DMS114 treated with DMSO at 0.1 percent for 48 hours (cell line): Measurements from ENCODE around the gene VWA5B2.

Experiments used
- DNase-seq: peaks from one replicate; lab custom pipeline; 2025; ENCODE audit not compliant: unreplicated experiment; lab: John Stamatoyannopoulos, UW

VWA5B2 gene

DNA sequence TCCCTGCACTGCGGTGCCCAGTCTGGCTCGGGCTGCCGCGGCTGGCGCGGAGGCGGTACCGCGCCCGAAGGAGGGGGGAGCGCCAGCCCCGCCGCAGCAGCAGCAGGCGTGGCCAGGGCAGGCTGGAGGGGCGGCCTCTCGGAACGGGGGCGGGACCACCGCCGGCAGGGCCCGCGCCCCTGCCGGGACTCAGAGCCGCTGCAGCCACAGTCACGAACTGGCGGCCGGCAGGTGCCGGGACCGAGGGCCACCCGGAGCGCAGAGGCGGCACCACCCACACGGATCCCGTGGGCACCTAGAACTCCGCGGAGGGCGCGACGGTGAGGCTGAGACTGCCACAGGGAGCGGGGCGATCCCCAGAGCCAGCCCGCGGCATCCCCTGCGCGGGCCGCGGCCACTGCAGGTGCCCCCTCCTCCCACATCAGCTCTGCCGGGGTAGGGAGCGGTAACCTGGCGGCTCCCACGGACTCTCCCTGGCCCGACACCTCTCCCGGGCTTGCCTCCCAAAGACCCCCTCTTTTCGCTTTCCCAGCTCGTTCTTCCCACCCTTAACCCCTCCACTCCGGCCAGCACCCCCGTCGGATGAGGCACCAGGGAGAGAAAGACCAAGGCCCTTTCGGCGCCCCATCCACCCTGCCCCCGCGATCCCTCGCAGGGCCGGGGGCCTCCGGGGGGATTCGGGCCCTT is at the start of gene VWA5B2:
Gene VWA5B2 (plus strand): TSS at position 192 of the 687 bp plus-strand sequence. CDS start 944 bp downstream, outside the sequence.
- DNase-seq = peak; percentile 37

GRCh38 chr3:184180165-184180564 is 49.2 kb upstream of the VWA5B2 start:
- no peak for DNase-seq

- DNase-seq = no peak
Measured at GRCh38 chr3:184181596-184181995, 47.8 kb upstream of the VWA5B2 start.

- DNase-seq = no peak
Measured at GRCh38 chr3:184183679-184184078, 45.7 kb upstream of the VWA5B2 start.

GRCh38 chr3:184184546-184185230 is 44.7 kb upstream of the VWA5B2 start:
- no peak for DNase-seq

DNA sequence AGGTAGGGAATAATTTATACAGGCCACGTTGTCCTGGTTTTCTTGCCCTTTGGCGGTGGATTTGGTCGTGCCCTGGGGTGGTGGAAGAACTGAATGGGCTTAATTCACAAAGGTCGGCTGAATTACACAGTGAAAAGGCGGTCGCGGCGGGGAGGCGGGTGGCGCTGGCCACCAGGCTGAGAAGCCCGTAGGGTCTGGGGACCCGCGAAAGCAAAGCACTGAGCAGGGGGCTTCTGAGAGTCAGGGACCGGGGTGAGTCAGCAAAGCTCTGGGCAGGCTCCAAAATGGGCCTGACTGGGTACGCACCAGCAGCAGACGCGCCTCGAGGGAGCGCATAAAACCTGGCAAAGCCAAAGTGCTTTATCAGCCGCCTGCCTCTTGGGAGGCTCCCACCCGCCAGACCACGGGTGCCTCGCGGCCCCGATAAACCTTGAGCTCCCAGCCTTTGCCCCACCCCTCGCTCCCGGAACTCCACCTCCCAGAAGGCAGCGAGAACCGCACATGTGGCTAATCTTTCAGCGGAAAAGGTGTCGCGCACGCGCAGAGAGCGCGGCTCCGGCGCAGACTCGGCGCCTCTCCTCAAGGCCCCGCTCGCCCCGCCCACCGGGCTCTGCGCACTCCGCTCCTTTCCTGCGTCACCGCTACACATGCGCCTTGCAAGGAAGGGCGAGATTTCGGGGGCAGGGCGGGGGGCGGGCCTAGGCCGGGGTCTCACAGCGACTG is 43.8 kb upstream of the VWA5B2 start:
- peak; percentile 97 for DNase-seq

DNA sequence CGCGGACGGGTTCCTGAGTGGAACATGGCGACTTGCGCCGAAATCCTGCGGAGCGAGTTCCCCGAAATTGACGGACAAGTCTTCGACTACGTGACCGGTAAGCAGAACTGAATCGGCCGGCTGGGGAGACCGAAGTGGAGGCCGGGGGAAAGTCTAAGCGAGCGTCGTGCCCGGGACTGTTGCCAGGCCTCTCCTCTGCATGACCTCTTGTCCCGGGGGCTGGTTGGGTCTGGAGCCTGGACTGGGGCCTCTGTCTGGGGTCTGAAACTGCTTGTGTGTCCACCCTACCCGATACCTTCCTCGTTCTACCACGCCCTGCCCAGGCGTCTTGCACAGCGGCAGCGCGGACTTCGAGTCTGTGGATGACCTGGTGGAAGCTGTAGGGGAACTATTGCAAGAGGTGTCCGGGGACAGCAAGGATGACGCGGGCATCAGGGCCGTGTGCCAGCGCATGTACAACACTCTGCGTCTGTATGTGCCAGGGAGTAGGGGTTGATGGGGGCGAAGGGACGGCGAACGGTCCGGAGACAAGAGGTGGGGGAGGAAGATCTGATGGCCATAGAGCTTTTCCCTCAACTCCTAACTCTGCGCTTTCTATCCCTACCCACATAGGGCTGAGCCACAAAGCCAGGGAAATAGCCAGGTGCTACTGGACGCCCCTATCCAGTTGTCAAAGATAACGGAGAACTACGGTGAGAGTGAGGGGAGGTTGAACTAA is 43.0 kb upstream of the VWA5B2 start, which contains the start of gene ABCF3:
Gene ABCF3 (plus strand): TSS at position 16 of the 718 bp plus-strand sequence. CDS start 9 bp downstream, at position 25.
- no peak for DNase-seq

DNA sequence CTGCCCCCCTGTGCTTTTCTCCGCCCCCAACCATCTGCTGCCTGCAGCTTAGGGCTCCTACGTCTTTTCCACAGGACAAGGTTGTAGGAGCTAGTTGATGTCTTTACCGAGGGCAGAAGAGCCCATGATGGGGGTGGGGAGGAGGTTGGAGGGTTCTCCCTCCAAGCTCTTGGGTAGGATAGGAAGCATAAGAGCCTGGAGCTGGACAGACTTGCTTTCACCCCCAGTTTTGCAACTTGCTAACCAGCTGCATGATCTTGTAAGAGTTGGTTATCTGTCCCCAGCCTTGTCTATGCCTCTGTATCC is 42.5 kb upstream of the VWA5B2 start:
- no peak for DNase-seq

- DNase-seq = no peak
Measured at GRCh38 chr3:184188080-184188479, 41.3 kb upstream of the VWA5B2 start.

- no peak for DNase-seq
Measured at GRCh38 chr3:184189421-184189820, 40.0 kb upstream of the VWA5B2 start.

- DNase-seq = no peak
Measured at GRCh38 chr3:184192889-184193288, 36.5 kb upstream of the VWA5B2 start.

DNA sequence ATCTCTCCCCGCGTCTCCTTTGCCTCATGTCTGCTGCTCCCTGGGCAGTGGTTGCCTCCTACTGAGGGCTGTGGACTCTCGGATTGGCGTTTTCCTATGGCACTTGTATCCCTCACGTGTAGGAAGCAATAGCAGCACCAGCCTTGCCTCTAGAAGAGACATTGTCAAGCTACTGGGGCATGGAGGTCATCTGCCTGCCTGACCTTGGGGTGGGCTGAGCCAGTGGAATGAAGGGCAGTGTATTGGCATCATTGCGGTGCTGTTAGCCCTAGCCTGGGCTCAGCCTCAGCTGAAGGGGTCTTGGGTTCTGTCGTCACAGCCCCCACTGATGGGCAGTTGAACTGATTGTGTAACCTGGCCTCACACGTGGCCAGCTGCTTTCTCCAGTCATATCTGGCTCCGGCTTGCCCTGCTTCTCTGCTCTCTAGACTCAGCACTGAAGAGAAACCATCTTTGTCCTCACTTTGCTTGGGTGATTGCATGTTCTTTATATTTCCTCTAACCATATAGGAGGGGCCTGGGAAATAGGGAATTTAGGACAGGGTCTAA is 35.3 kb upstream of the VWA5B2 start:
- no peak for DNase-seq

GRCh38 chr3:184196536-184196935 is 32.8 kb upstream of the VWA5B2 start:
- no peak for DNase-seq

DNA sequence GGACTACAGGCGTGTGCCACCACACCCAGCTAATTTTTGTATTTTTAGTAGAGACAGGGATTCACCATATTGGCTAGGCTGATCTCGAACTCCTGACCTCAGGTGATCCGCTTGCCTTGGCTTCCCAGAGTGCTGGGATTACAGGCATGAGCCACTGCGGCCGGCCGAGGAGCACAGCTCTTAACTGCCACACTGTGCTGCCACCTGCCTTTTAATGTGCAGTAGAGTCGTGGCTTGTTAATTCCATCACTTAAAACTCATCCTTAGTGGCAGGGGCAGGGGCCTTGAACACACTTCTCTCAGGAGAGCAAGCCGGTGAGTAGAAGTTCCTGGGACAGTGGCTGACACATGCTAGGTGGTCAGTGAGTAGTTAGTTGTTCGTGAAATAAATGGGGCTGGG is 30.9 kb upstream of the VWA5B2 start:
- no peak for DNase-seq

GRCh38 chr3:184200825-184201224 is 28.6 kb upstream of the VWA5B2 start:
- no peak for DNase-seq

- no peak for DNase-seq
Measured at GRCh38 chr3:184203526-184203925, 25.9 kb upstream of the VWA5B2 start.

- no peak for DNase-seq
Measured at GRCh38 chr3:184209146-184209923, 20.1 kb upstream of the VWA5B2 start.

DNA sequence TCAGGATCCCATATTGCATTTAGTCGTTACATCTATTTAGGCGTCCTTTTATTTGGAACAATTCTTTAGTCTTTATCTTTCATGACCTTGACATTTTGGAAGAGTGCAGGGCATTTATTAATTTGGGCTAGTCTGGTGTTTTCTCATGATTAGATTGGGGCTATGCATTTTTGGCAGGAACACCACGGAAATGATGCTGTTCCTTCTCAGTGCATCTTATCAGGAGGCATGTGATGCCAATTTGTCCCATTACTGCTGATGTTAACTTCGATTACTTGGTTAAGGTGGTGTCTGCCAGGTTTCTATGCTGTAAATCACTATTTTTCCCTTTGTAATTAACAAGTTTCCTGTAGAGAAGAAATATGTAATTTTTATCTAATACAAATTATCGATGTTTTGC is 18.1 kb upstream of the VWA5B2 start:
- no peak for DNase-seq

DNA sequence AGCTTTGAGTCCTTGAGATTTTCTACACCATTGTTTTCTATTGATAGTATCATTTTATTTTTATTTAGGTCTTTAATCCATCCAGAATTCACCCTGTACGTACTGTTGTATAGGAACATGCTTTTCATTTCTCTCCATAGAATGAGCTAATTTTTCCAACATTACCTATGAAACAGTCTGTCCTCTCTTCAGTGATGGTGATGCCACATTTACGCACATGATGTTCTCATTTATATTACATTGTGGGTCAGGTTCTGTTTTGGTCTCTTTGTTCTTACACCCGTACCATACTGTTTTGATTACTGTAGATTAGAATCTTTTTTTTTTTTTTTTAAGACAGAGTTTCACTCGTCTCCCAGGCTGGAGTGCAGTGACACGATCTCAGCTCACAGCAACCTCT is 17.7 kb upstream of the VWA5B2 start:
- DNase-seq = no peak

GRCh38 chr3:184218814-184219213 is 10.6 kb upstream of the VWA5B2 start:
- DNase-seq = no peak
